ENCODE measurements around the gene DCLRE1C. TPM values are rescaled to one million over a fixed set of nuclear protein-coding genes. Genes with fewer than 3 reads are reported as not detected.
"Not testable (repeated sequence)": the region's sequence is repeated elsewhere in the genome, so short reads cannot be mapped to it uniquely, and the experiment has no call there.

The DCLRE1C gene
- total RNA-seq, 1 donor from 2014 or later: 15.0 TPM

GRCh38 chr10:14918964-14919363 lies 34.9 kb downstream of the DCLRE1C start:
- H3K4me1 Mint-ChIP-seq (ENCODE audit: unreplicated experiment): no peaks in the 10 kb centered on the region
- H3K27ac Mint-ChIP-seq: no peak overlapping the region
- no peak overlapping the region for H3K4me3 Mint-ChIP-seq
- H3K36me3 Mint-ChIP-seq: peaks cover 77% of the 10 kb centered on the region
- peaks cover 4% of the 10 kb centered on the region for H3K9me3 Mint-ChIP-seq
- TF ChIP-seq, protein P1, sequence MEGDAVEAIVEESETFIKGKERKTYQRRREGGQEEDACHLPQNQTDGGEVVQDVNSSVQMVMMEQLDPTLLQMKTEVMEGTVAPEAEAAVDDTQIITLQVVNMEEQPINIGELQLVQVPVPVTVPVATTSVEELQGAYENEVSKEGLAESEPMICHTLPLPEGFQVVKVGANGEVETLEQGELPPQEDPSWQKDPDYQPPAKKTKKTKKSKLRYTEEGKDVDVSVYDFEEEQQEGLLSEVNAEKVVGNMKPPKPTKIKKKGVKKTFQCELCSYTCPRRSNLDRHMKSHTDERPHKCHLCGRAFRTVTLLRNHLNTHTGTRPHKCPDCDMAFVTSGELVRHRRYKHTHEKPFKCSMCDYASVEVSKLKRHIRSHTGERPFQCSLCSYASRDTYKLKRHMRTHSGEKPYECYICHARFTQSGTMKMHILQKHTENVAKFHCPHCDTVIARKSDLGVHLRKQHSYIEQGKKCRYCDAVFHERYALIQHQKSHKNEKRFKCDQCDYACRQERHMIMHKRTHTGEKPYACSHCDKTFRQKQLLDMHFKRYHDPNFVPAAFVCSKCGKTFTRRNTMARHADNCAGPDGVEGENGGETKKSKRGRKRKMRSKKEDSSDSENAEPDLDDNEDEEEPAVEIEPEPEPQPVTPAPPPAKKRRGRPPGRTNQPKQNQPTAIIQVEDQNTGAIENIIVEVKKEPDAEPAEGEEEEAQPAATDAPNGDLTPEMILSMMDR (conservative IDR thresholded peaks at IDR 0.05): no peak
- no peak for DNase-seq (ENCODE audit: extremely low spot score, unreplicated experiment)
- no peaks in the 10 kb centered on the region for H3K27me3 Mint-ChIP-seq

DNA sequence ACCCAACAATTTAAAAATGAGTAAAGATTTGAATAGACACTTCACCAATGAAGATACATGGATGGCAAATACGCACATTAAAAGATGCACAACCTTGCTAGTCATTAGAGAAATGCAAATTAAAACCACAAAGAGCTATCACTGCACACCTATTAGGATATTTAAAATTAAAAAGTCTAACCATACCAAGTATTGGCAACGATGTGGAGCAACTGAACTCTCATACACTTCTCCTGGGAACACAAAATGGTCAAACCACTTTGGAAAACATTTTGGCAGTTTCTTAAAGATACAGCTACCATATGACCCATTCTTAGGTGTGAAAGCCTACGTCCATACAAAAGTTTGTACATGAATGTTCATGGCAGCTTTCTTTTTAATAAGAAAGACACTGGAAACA lies 36.1 kb downstream of the DCLRE1C start:
- Mint-ChIP-seq H3K4me3 (no peak overlapping the region), H3K27me3 (no peaks in the 10 kb centered on the region), H3K36me3 (peaks cover 84% of the 10 kb centered on the region), H3K9me3 (peaks cover 4% of the 10 kb centered on the region), H3K4me1 (ENCODE audit: unreplicated experiment) (no peaks in the 10 kb centered on the region), H3K27ac (no peak overlapping the region)
- TF ChIP-seq, protein P1 (conservative IDR thresholded peaks at IDR 0.05): no peak
- DNase-seq (ENCODE audit: extremely low spot score, unreplicated experiment): no peak

- no peak overlapping the region for H3K4me3 Mint-ChIP-seq
- DNase-seq (ENCODE audit: extremely low spot score, unreplicated experiment): no peak
- TF ChIP-seq, protein P1 (conservative IDR thresholded peaks at IDR 0.05): no peak
- H3K4me1 Mint-ChIP-seq (ENCODE audit: unreplicated experiment): no peaks in the 10 kb centered on the region
- peaks cover 4% of the 10 kb centered on the region for H3K9me3 Mint-ChIP-seq
- no peaks in the 10 kb centered on the region for H3K27me3 Mint-ChIP-seq
- no peak overlapping the region for H3K27ac Mint-ChIP-seq
- peaks cover 82% of the 10 kb centered on the region for H3K36me3 Mint-ChIP-seq
These were observed 37.3 kb downstream of the DCLRE1C start for GRCh38 chr10:14916600-14916999.

DNA sequence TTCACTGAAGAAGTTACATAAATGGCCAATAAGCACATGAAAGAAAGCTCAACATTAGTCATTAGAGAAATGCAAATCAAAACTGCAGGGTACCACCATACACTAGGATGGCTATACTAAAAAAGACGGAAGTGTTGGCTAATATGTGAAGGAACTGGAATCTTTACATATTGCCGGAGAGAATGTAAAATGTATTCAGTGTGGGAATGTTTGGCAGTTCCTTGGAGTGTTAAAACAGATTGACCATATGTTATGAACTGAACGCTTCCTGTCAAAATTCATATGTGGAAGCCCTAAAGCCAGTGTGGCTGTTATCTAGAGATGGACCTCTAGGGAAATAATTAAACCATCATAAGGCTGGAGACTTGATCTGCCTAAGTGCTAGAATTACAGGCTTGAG lies 42.1 kb downstream of the DCLRE1C start:
- H3K27me3 Mint-ChIP-seq: no peaks in the 10 kb centered on the region
- H3K9me3 Mint-ChIP-seq: peaks cover 4% of the 10 kb centered on the region
- no peak for DNase-seq (ENCODE audit: extremely low spot score, unreplicated experiment)
- TF ChIP-seq, protein P1 (conservative IDR thresholded peaks at IDR 0.05): no peak
- H3K27ac Mint-ChIP-seq: no peak overlapping the region
- peaks cover 80% of the 10 kb centered on the region for H3K36me3 Mint-ChIP-seq
- H3K4me1 Mint-ChIP-seq (ENCODE audit: unreplicated experiment): no peaks in the 10 kb centered on the region
- no peak overlapping the region for H3K4me3 Mint-ChIP-seq

DNA sequence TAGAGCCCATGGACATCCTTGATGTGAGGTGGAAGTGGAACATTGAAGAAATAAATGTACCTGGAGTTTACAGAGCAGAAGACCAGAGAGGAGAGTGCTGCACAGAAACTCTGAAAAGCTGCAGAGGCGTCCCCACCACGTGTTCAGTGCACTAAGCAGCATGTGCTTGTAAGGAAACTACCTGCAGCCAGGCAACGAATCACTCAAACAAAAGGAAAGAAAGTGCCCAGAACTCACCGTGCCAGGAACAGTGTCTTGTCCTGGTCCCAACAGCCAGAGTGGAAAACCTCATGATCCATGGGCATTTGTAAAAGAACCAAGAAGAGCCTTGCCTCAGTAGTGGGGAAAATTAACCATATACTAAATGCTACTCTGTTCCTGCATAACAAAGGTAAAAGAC lies 42.9 kb downstream of the DCLRE1C start:
- DNase-seq (ENCODE audit: extremely low spot score, unreplicated experiment): no peak
- Mint-ChIP-seq H3K27me3 (no peaks in the 10 kb centered on the region), H3K9me3 (peaks cover 4% of the 10 kb centered on the region), H3K4me3 (no peak overlapping the region), H3K27ac (no peak overlapping the region), H3K36me3 (peaks cover 79% of the 10 kb centered on the region), H3K4me1 (ENCODE audit: unreplicated experiment) (no peaks in the 10 kb centered on the region)
- TF ChIP-seq, protein P1 (conservative IDR thresholded peaks at IDR 0.05): no peak

GRCh38 chr10:14909101-14909500 lies 44.8 kb downstream of the DCLRE1C start:
- H3K36me3 Mint-ChIP-seq: peaks cover 80% of the 10 kb centered on the region
- no peak overlapping the region for H3K27ac Mint-ChIP-seq
- H3K4me1 Mint-ChIP-seq (ENCODE audit: unreplicated experiment): no peaks in the 10 kb centered on the region
- TF ChIP-seq, protein P1 (conservative IDR thresholded peaks at IDR 0.05): no peak
- no peak overlapping the region for H3K4me3 Mint-ChIP-seq
- no peak for DNase-seq (ENCODE audit: extremely low spot score, unreplicated experiment)
- peaks cover 4% of the 10 kb centered on the region for H3K9me3 Mint-ChIP-seq
- H3K27me3 Mint-ChIP-seq: no peaks in the 10 kb centered on the region

GRCh38 chr10:14907591-14907990 lies 46.3 kb downstream of the DCLRE1C start:
- not testable (repeated sequence) for H3K9me3 Mint-ChIP-seq; DNase-seq (ENCODE audit: extremely low spot score, unreplicated experiment); H3K4me3 Mint-ChIP-seq; H3K27me3 Mint-ChIP-seq; H3K27ac Mint-ChIP-seq; H3K4me1 Mint-ChIP-seq (ENCODE audit: unreplicated experiment)
- H3K36me3 Mint-ChIP-seq: peaks cover 74% of the 10 kb centered on the region

Measured in type B pancreatic cell (in vitro differentiated cells).